HepG2 (cell line): Measurements from ENCODE around the gene UBAC2. TPM values are rescaled to one million over a fixed set of nuclear protein-coding genes. Genes with fewer than 3 reads are reported as not detected.

Experiments
- ATAC-seq: fragments of 200-7000 bp; cut with Tn5 transposase; 3 replicates; pipeline ENCODE4 v1.9.1; 2020; ENCODE audit warnings: mild to moderate bottlenecking, moderate library complexity
- BruUV-seq: library from RNA; stranded (reverse); fragments of 400-500 nt; replicated peaks from 2 replicates; lab custom pipeline; 2021; lab: Mats Ljungman, UMichigan
- CTCF ChIA-PET: fragments of 300-600 bp; formaldehyde crosslinking; extraction: SDS; loops from one replicate; lab custom pipeline; 2021; ENCODE audit warnings: low total read pairs, inconsistent platforms, low intra/inter-chr PET ratio; lab: Yijun Ruan, JAX
- POLR2A ChIA-PET: fragments of 350-600 bp; sonication (Branson Sonifier 250); formaldehyde crosslinking; loops from one replicate; lab custom pipeline; 2020; ENCODE audit warnings: antibody characterized with exemption, inconsistent platforms; lab: Yijun Ruan, JAX
- DNase-seq: peaks from one replicate; pipeline ENCODE4 v3.0.0-alpha.2; 2015; ENCODE audit warnings: low spot score
- FAIRE-seq: peaks from 3 replicates; lab custom pipeline; 2011; peaks lifted over from hg19 to GRCh38; lab: Jason Lieb, UNC
- H2AFZ ChIP-seq: one replicate; pipeline ENCODE4 v1.6.1; 2011; ENCODE audit warnings: low read length, inconsistent platforms
- H3K27ac ChIP-seq: fragments of 300-600 bp; 3 replicates; pipeline ENCODE4 v1.8.0; 2011; ENCODE audit warnings: mixed run types, mild to moderate bottlenecking, mixed read lengths, low read length, inconsistent platforms; ENCODE audit not compliant: insufficient read depth; ENCODE audit errors: extremely low read length
- H3K27me3 ChIP-seq, 2 experiments: fragments of 200-600 bp in 1 of 2; 2 replicates in 1 of 2; 3 replicates in 1 of 2; pipeline versions ENCODE4 v1.6.0 to v1.8.0; 2011; ENCODE audit warnings: low read length in 2 of 2, mild to moderate bottlenecking in 2 of 2, moderate library complexity in 2 of 2, inconsistent platforms in 1 of 2; ENCODE audit not compliant: insufficient read depth in 2 of 2, control insufficient read depth in 1 of 2
- H3K36me3 ChIP-seq, 2 experiments: fragments of 200-600 bp in 1 of 2; replicated peaks in 1 of 2; 2 replicates in 1 of 2; 3 replicates in 1 of 2; pipeline versions ENCODE4 v1.5.1 to v1.8.0; 2011; ENCODE audit warnings: low read length in 2 of 2, inconsistent platforms in 1 of 2; ENCODE audit not compliant: insufficient read depth in 2 of 2, control insufficient read depth in 1 of 2
- H3K4me1 ChIP-seq: 2 replicates; pipeline ENCODE4 v1.5.1; 2012; ENCODE audit warnings: low read length, inconsistent platforms; ENCODE audit not compliant: insufficient read depth
- H3K4me2 ChIP-seq: 2 replicates; pipeline ENCODE4 v1.6.0; 2011; ENCODE audit warnings: low read depth, low read length, inconsistent platforms
- H3K4me3 ChIP-seq, 3 experiments: fragments of 200-600 bp in 1 of 3; sonication (generic), shearing (Covaris generic) in 1 of 3; replicated peaks in 1 of 3; 2 replicates each; pipeline ENCODE4 v1.5.1; 2011 to 2016; ENCODE audit warnings: low read length in 3 of 3, inconsistent platforms in 2 of 3, low read depth in 2 of 3, mild to moderate bottlenecking in 2 of 3, control low read depth in 1 of 3, mixed read lengths in 1 of 3; ENCODE audit not compliant: insufficient read depth in 1 of 3
- H3K79me2 ChIP-seq: one replicate; pipeline ENCODE4 v1.6.1; 2011; ENCODE audit warnings: low read length, inconsistent platforms; ENCODE audit not compliant: insufficient read depth
- H3K9ac ChIP-seq: 2 replicates; pipeline ENCODE4 v1.6.0; 2011; ENCODE audit warnings: mild to moderate bottlenecking, low read depth, low read length, inconsistent platforms; ENCODE audit not compliant: insufficient read depth
- H3K9me3 ChIP-seq: 2 replicates; pipeline ENCODE4 v1.5.1; 2012; ENCODE audit warnings: mild to moderate bottlenecking, low read length
- H4K20me1 ChIP-seq: 2 replicates; pipeline ENCODE4 v1.6.0; 2011; ENCODE audit warnings: inconsistent platforms, mild to moderate bottlenecking, low read length, moderate library complexity; ENCODE audit not compliant: insufficient read depth
- ATM ChIP-seq: fragments of 450-650 bp; IDR thresholded peaks from 2 replicates; pipeline ENCODE4 v1.7.1; 2017; ENCODE audit warnings: mild to moderate bottlenecking, borderline replicate concordance
- NFE2 ChIP-seq: sonication (generic); formaldehyde crosslinking; IDR thresholded peaks from 2 replicates; pipeline ENCODE4 v1.4.0; 2020; ENCODE audit warnings: missing genetic modification reagents
- NFYC ChIP-seq: IDR thresholded peaks from 2 replicates; pipeline ENCODE4 v1.6.1; 2016; ENCODE audit warnings: missing genetic modification reagents, missing compliant biosample characterization
- PAWR ChIP-seq: sonication (generic); formaldehyde crosslinking; IDR thresholded peaks from 2 replicates; pipeline ENCODE4 v1.4.0; 2020; ENCODE audit warnings: missing genetic modification reagents, mild to moderate bottlenecking, borderline replicate concordance
- THAP11 ChIP-seq: IDR thresholded peaks from 2 replicates; pipeline ENCODE4 v1.6.1; 2016; ENCODE audit warnings: missing biosample characterization, missing genetic modification reagents
- TRIM24 ChIP-seq: sonication (generic); formaldehyde crosslinking; IDR thresholded peaks from 2 replicates; pipeline ENCODE4 v1.8.0; 2022; ENCODE audit warnings: mild to moderate bottlenecking, missing genetic modification reagents
- ZKSCAN1 ChIP-seq: fragments of 150-350 bp; IDR thresholded peaks from 2 replicates; pipeline ENCODE4 v1.6.1; 2014; ENCODE audit warnings: low read length
- ZNF333 ChIP-seq: sonication (generic); formaldehyde crosslinking; IDR thresholded peaks from 2 replicates; pipeline ENCODE4 v1.4.0; 2020; ENCODE audit warnings: mild to moderate bottlenecking, missing genetic modification reagents, borderline replicate concordance
- ZNF350 ChIP-seq: sonication (generic); formaldehyde crosslinking; IDR thresholded peaks from 2 replicates; pipeline ENCODE4 v1.4.0; 2020; ENCODE audit warnings: mild to moderate bottlenecking, low read depth, missing genetic modification reagents, borderline replicate concordance
- WGBS: methylation state at CpG from one replicate; pipeline ENCODE4 v1.1.6; 2017; ENCODE audit warnings: low lambda C conversion rate; 5-methylcytosine and 5-hydroxymethylcytosine counted together
- in situ Hi-C: cut with HindIII; loops from 2 replicates; pipeline ENCODE4 v1.10.0; 2017; ENCODE audit warnings: low pct_unique_long_range_greater_than_20kb; ENCODE audit not compliant: extremely low pct_ligation_motif_present
- intact Hi-C: fragments of 100-400 bp; cut with micrococcal nuclease; formaldehyde crosslinking; loops from one replicate; pipeline ENCODE4 v1.10.0; 2022; ENCODE audit not compliant: unreplicated experiment
- polyA plus RNA-seq, 8 experiments: library from polyadenylated mRNA; depleted of rRNA in 3 of 8; stranded (reverse) in 7 of 8; unstranded in 1 of 8; fragments of >200 nt; fragmentation: Illumina TruSeq in 4 of 8; extraction: Trizol in 4 of 8; gene quantifications; 2 replicates each; pipeline versions ENCODE4 v1.2.1 to v1.2.3, GENCODE V29; 2011 to 2016; ENCODE audit warnings: low read depth in 4 of 8, missing spikeins in 1 of 8, mixed read lengths in 1 of 8; ENCODE audit not compliant: insufficient read depth in 1 of 8
- total RNA-seq, 5 experiments: library from RNA; depleted of rRNA; stranded (reverse); fragments of >200 nt; fragmentation: Illumina TruSeq; extraction: Trizol; gene quantifications; 2 replicates each; pipeline ENCODE4 v1.2.3, GENCODE V29; 2016; ENCODE audit warnings: low read depth in 1 of 5
- TF ChIP-seq, protein P1 (sequence below): sonication (generic); formaldehyde crosslinking; IDR thresholded peaks from 2 replicates; pipeline ENCODE4 v1.4.0; 2020; ENCODE audit warnings: missing genetic modification reagents, mild to moderate bottlenecking, borderline replicate concordance

UBAC2 gene
- total and polyA plus RNA-seq, 2 of the 13 experiments (the other 11 are each of a cell fraction or from before 2014, with no cell fraction given), result 61.3 to 80.8 TPM

DNA sequence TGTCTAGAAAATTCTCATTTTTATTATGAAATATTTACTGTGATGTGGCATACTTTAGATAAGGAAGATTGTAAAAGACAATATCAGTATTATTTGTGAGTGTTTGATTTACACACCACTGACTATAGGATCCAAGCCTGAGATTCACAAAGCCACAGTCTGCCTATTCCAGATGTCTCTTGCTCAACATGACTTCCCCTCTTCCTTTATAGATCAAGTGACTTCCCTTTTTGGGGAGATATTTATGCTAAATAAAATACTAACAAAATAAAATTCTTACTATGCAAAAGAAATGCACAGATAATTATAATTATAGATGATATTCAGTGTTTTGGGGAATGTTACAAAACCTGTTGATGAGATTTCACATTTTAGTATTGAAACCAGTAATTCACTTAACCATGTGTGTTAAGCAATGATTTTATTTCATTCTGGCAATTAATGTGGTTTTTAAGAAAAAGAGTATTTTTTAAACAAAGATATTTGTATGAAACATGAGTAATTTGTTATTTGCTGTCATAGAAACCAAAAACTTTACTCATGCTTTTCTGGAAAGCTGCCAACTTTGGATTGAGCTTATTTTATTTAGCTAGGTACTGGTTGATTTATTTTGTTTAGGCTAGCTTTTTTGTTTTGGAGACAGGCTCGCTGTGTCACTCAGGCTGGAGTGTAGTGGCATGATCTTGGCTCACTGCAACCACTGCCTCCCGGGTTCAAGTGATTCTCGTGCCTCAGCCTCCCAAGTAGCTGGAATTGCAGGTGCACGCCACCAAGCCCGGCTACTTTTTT is 120.2 kb downstream of the UBAC2 start:
- Histone ChIP-seq H3K4me1 (no peaks in the 10 kb centered on the region), H4K20me1 (no peaks in the 10 kb centered on the region), H3K9me3 (no peaks in the 10 kb centered on the region), H3K79me2 (no peaks in the 10 kb centered on the region), H3K27ac (no peak overlapping the region), H3K4me3 (no peak overlapping the region), H3K36me3 (peaks cover 0 to 17% of the 10 kb centered on the region in 2 experiments; a peak in 4 of 5 replicates), H2AFZ (no peak overlapping the region), H3K4me2 (no peak overlapping the region), H3K27me3 (no peaks in the 10 kb centered on the region), H3K9ac (no peak overlapping the region)
- in situ Hi-C loops, result no loop called here
- no peak for DNase-seq
- TF ChIP-seq ZKSCAN1, result no peak
- no peak for TF ChIP-seq ATM
- TF ChIP-seq PAWR (CRISPR knock-in tag), result no peak
- TF ChIP-seq TRIM24, result no peak
- TF ChIP-seq THAP11 (CRISPR knock-in tag), result no peak
- no peak for TF ChIP-seq ZNF333 (CRISPR knock-in tag)
- TF ChIP-seq NFE2 (CRISPR knock-in tag), result no peak
- TF ChIP-seq ZNF350 (CRISPR knock-in tag), result no peak
- TF ChIP-seq, protein P1, sequence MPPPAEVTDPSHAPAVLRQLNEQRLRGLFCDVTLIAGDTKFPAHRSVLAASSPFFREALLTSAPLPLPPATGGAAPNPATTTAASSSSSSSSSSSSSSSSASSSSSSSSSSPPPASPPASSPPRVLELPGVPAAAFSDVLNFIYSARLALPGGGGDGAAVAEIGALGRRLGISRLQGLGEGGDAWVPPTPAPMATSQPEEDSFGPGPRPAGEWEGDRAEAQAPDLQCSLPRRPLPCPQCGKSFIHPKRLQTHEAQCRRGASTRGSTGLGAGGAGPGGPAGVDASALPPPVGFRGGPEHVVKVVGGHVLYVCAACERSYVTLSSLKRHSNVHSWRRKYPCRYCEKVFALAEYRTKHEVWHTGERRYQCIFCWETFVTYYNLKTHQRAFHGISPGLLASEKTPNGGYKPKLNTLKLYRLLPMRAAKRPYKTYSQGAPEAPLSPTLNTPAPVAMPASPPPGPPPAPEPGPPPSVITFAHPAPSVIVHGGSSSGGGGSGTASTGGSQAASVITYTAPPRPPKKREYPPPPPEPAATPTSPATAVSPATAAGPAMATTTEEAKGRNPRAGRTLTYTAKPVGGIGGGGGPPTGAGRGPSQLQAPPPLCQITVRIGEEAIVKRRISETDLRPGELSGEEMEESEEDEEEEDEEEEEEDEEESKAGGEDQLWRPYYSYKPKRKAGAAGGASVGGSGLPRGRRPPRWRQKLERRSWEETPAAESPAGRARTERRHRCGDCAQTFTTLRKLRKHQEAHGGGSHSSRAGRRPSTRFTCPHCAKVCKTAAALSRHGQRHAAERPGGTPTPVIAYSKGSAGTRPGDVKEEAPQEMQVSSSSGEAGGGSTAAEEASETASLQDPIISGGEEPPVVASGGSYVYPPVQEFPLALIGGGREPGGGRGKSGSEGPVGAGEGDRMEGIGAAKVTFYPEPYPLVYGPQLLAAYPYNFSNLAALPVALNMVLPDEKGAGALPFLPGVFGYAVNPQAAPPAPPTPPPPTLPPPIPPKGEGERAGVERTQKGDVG, result no peak
- no peak for TF ChIP-seq NFYC (CRISPR knock-in tag)
- CTCF ChIA-PET, result no interaction called here
- BruUV-seq, result no TSS peak
- WGBS, result 98% methylated on average over 5 of the region's 5 CpGs
- POLR2A ChIA-PET, result no interaction called here
- FAIRE-seq, result no peak
- no peak for ATAC-seq
- intact Hi-C loops, result no loop called here
